Neural cell (in vitro differentiated cells): ENCODE data around the gene TSNAXIP1.

Source experiments
- EP300 ChIP-seq: fragments of 450-650 bp; conservative IDR thresholded peaks from 2 replicates; pipeline ENCODE4 v1.6.1; 2014; ENCODE audit warnings: antibody characterized with exemption, mild to moderate bottlenecking, moderate library complexity; ENCODE audit not compliant: poor library complexity, severe bottlenecking
- MXI1 ChIP-seq: fragments of 450-650 bp; conservative IDR thresholded peaks from 2 replicates; pipeline ENCODE4 v1.6.1; 2014; ENCODE audit warnings: antibody characterized with exemption, mild to moderate bottlenecking; ENCODE audit not compliant: poor library complexity, severe bottlenecking
- TF ChIP-seq, protein P1 (sequence below): fragments of 450-650 bp; IDR thresholded peaks from 2 replicates; pipeline ENCODE4 v1.5.1; 2014; ENCODE audit warnings: antibody characterized with exemption, mild to moderate bottlenecking, moderate library complexity; ENCODE audit not compliant: poor library complexity, severe bottlenecking

DNA sequence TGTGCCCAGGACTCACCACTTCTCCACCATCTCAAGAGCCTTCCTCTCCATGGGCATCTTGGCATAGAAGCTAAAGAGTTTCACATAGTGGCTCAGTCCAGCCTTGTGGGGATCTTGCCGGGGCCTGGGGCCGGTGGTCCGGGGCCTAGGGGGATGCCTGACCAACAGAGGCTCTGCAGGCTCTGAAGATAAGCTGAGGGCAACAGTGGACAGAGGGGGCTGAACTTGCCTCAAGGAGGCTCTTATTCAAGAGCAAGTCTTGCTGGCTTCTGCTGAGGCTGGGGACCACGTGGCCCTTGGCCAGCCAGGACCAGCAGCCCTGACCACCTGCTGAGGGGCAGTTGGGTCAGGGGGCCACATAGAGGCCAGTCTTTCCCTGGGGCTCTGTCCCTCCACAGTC lies 22.0 kb downstream of the TSNAXIP1 start:
- TF ChIP-seq EP300, result no peak
- TF ChIP-seq, protein P1, sequence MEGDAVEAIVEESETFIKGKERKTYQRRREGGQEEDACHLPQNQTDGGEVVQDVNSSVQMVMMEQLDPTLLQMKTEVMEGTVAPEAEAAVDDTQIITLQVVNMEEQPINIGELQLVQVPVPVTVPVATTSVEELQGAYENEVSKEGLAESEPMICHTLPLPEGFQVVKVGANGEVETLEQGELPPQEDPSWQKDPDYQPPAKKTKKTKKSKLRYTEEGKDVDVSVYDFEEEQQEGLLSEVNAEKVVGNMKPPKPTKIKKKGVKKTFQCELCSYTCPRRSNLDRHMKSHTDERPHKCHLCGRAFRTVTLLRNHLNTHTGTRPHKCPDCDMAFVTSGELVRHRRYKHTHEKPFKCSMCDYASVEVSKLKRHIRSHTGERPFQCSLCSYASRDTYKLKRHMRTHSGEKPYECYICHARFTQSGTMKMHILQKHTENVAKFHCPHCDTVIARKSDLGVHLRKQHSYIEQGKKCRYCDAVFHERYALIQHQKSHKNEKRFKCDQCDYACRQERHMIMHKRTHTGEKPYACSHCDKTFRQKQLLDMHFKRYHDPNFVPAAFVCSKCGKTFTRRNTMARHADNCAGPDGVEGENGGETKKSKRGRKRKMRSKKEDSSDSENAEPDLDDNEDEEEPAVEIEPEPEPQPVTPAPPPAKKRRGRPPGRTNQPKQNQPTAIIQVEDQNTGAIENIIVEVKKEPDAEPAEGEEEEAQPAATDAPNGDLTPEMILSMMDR, result no peak
- no peak for TF ChIP-seq MXI1
